Right lobe of liver (tissue), 6 donors: ENCODE results near the gene CDCA7. TPM values are rescaled to one million over a fixed set of nuclear protein-coding genes. Genes with fewer than 3 reads are reported as not detected.

Experiments
- ATAC-seq, 4 donors: fragments of 200-7000 bp; cut with Tn5 transposase; one replicate each; pipeline ENCODE4 v1.9.1; 2020; ENCODE audit warnings: mild to moderate bottlenecking in 4 of 4, moderate library complexity in 4 of 4
- DNase-seq, 3 donors: peaks; one replicate each; pipeline ENCODE4 v3.0.0-alpha.2; 2020
- H3K27ac ChIP-seq, 3 donors: fragments of 200-600 bp; one replicate each; pipeline ENCODE4 v1.8.0; 2022
- H3K27me3 ChIP-seq, 2 donors: fragments of 200-600 bp; one replicate each; pipeline ENCODE4 v1.8.0; 2022
- H3K36me3 ChIP-seq, 4 donors: fragments of 200-600 bp; sonication (generic) in 1 of 4; one replicate each; pipeline versions ENCODE4 v1.5.1 to v1.8.0; 2017 to 2022; ENCODE audit warnings: control low read depth in 1 of 4
- H3K4me1 ChIP-seq, 4 donors: fragments of 200-600 bp; sonication (generic) in 1 of 4; one replicate each; pipeline versions ENCODE4 v1.5.1 to v1.8.0; 2017 to 2022; ENCODE audit warnings: control low read depth in 1 of 4
- H3K4me3 ChIP-seq, 3 donors: fragments of 200-600 bp; one replicate each; pipeline ENCODE4 v1.8.0; 2022
- H3K9me3 ChIP-seq, 4 donors: fragments of 200-600 bp; sonication (generic) in 1 of 4; one replicate each; pipeline versions ENCODE4 v1.5.1 to v1.8.0; 2017 to 2022; ENCODE audit warnings: control low read depth in 1 of 4
- CTCF ChIP-seq, 4 donors: fragments of 200-600 bp in 3 of 4; fragments of 450-650 bp in 1 of 4; IDR thresholded peaks; one replicate each; pipeline versions ENCODE4 v1.5.1 to v1.8.0; 2016 to 2022; ENCODE audit warnings: antibody characterized with exemption in 4 of 4, mild to moderate bottlenecking in 2 of 4
- POLR2A ChIP-seq: fragments of 450-650 bp; IDR thresholded peaks from one replicate; pipeline ENCODE4 v1.6.1; 2017; ENCODE audit warnings: antibody characterized with exemption, mild to moderate bottlenecking
- WGBS: methylation state at CpG from one replicate; pipeline ENCODE4 v1.1.6; 2018; ENCODE audit warnings: low coverage, low lambda C conversion rate; ENCODE audit not compliant: insufficient coverage; ENCODE audit errors: missing lambda C conversion rate; 5-methylcytosine and 5-hydroxymethylcytosine counted together
- intact Hi-C, 2 donors: fragments of 100-400 bp; cut with DNase I; formaldehyde crosslinking; loops; one replicate each; pipeline versions ENCODE4 v1.11.2 to v1.14.1; 2022
- total RNA-seq, 6 experiments: library from RNA; depleted of rRNA in 2 of 6; stranded (reverse); fragments of >200 nt in 2 of 6; fragmentation: NEBNext Ultra II Directional in 3 of 6; extraction: Animal tissue kit (Norgen Biotek cat#: 25700) in 3 of 6; gene quantifications; one replicate each; pipeline versions ENCODE4 v1.1.0 to v1.2.4, GENCODE V29; 2016 to 2023
- donor health status: DM: no; HTN: yes; CAD: no.
- donor health status: DM: no; HTN: no; CAD: no.
- donor health status: DM: no; HTN: no; CAD: no.
- donor health status: DM: no; HTN: yes; CAD: no.
- donor health status: DM: no; HTN: yes; CAD: no.

CDCA7 gene
- total RNA-seq, 6 experiments from 2014 or later: 0.09 to 0.37 (median 0.20) TPM; not detected in 1

GRCh38 chr2:173400760-173401159 lies 46.1 kb downstream of the CDCA7 start:
- Histone ChIP-seq H3K27ac (no peak overlapping the region), H3K36me3 (no peaks in the 10 kb centered on the region), H3K4me1 (no peaks in the 10 kb centered on the region), H3K27me3 (peaks cover 0 to 13% of the 10 kb centered on the region in 2 donors), H3K4me3 (no peak overlapping the region), H3K9me3 (no peaks in the 10 kb centered on the region)
- TF ChIP-seq CTCF (IDR thresholded peaks at IDR 0.05) (no peak), POLR2A (no peak)
- ATAC-seq: no peak
- intact Hi-C loops: no loop called here
- 5% methylated on average over 4 of the region's 4 CpGs for WGBS
- DNase-seq: no peak

GRCh38 chr2:173401716-173402326 lies 47.1 kb downstream of the CDCA7 start:
- H3K4me3 ChIP-seq: no peak overlapping the region
- no peaks in the 10 kb centered on the region for H3K4me1 ChIP-seq
- H3K27ac ChIP-seq: no peak overlapping the region
- DNase-seq (no peak), ATAC-seq (no peak)
- peaks cover 0 to 13% of the 10 kb centered on the region in 2 donors for H3K27me3 ChIP-seq
- no peak for TF ChIP-seq CTCF (IDR thresholded peaks at IDR 0.05)
- no peak for TF ChIP-seq POLR2A
- 8% methylated on average over 7 of the region's 7 CpGs for WGBS
- intact Hi-C loops: no loop called here
- no peaks in the 10 kb centered on the region for H3K36me3 ChIP-seq
- H3K9me3 ChIP-seq: no peaks in the 10 kb centered on the region

GRCh38 chr2:173402405-173402974 lies 47.8 kb downstream of the CDCA7 start:
- H3K4me3 ChIP-seq: no peak overlapping the region
- H3K9me3 ChIP-seq: no peaks in the 10 kb centered on the region
- no peak overlapping the region for H3K27ac ChIP-seq
- H3K27me3 ChIP-seq: peaks cover 0 to 13% of the 10 kb centered on the region in 2 donors
- no peaks in the 10 kb centered on the region for H3K4me1 ChIP-seq
- H3K36me3 ChIP-seq: no peaks in the 10 kb centered on the region
- DNase-seq (peak; percentile 71 to 80 (median 74)), ATAC-seq (peak; percentile 98 to 99 (median 98))
- intact Hi-C loops: no loop called here
- WGBS: 7% methylated on average over 12 of the region's 21 CpGs
- TF ChIP-seq POLR2A (no peak), CTCF (IDR thresholded peaks at IDR 0.05) (peak; percentile 74 to 89 (median 76))

GRCh38 chr2:173404841-173405750 lies 50.4 kb downstream of the CDCA7 start:
- ATAC-seq (no peak), DNase-seq (no peak)
- no peaks in the 10 kb centered on the region for H3K4me1 ChIP-seq
- no peaks in the 10 kb centered on the region for H3K27me3 ChIP-seq
- 54% methylated on average over 8 of the region's 8 CpGs for WGBS
- no peaks in the 10 kb centered on the region for H3K9me3 ChIP-seq
- TF ChIP-seq POLR2A (no peak), CTCF (IDR thresholded peaks at IDR 0.05) (no peak)
- no peaks in the 10 kb centered on the region for H3K36me3 ChIP-seq
- no peak overlapping the region for H3K27ac ChIP-seq
- intact Hi-C loops: no loop called here
- H3K4me3 ChIP-seq: no peak overlapping the region
